Cortex of kidney (tissue), 1 donor: Measurements from ENCODE around the gene CACNG5.

Source experiments
- DNase-seq: peaks from one replicate; lab custom pipeline; 2025; lab: John Stamatoyannopoulos, UW

The CACNG5 gene

DNA sequence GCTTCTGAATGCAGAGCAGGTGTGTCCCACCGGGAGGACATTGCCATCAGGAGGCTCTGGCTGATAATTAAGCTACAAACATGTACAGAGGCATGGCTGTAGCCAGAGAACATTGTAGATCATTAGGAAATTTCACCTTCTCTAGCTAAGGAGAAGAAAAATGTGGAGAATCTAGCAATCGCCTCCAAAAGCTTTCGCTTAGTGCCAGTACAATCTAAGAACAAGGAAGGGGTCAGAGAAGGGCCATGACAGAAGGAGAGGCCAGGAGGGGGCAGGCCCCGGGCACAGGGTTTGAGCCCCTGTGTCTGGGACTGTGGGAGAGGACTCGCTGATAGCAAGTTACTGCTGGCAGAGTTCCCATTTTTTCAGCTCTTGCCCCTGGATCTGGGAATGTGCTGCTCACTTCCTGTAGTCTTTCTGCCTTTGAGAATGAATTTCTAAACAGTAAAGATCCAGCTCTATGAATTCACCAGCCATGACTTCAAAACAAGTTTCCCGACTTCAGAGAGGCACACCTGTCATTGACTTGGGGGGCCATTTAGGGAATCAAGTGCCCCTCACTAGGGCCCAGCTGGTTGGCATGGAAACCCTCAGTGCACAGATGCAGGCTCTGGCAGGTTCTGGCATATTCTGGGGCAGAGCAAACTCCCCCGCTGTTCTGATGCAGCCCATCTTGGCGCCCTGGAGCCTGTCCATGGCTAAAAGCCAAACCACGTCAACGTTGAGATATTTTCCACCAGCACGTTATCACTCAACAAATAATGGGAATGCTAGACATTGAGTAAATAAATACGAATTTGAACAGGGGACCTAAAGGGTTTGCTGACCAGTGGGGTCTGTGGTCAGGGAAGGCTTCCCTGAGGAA lies 70.1 kb downstream of the CACNG5 start:
- DNase-seq, result no peak

- DNase-seq, result no peak
Observed at GRCh38 chr17:66906321-66907278, 71.7 kb downstream of the CACNG5 start.

GRCh38 chr17:66909804-66910373 lies 75.0 kb downstream of the CACNG5 start:
- DNase-seq, result no peak

- no peak for DNase-seq
Observed at GRCh38 chr17:66910651-66911285, 75.9 kb downstream of the CACNG5 start.

GRCh38 chr17:66915204-66915611 lies 80.3 kb downstream of the CACNG5 start:
- DNase-seq, result no peak

GRCh38 chr17:66915792-66916191 lies 80.9 kb downstream of the CACNG5 start:
- no peak for DNase-seq

DNA sequence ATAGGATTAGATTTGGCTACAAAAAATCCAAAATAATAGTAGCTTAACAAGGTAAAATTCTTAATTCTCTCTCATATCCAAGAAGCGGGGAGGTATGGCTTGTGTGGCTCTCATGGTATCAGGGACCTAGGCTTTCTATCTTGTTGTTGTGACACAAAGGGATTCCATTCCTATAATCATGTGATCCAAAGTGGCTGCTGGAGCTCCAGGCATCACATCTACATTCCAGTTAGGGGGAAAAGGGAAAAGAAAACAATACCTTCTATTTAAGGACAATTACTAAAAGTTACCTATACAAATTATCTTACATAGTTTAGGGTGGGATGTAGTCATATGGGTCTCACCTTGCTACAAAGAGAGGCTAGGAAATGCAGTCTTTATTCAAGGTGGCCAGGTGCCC lies 82.0 kb downstream of the CACNG5 start:
- no peak for DNase-seq

DNA sequence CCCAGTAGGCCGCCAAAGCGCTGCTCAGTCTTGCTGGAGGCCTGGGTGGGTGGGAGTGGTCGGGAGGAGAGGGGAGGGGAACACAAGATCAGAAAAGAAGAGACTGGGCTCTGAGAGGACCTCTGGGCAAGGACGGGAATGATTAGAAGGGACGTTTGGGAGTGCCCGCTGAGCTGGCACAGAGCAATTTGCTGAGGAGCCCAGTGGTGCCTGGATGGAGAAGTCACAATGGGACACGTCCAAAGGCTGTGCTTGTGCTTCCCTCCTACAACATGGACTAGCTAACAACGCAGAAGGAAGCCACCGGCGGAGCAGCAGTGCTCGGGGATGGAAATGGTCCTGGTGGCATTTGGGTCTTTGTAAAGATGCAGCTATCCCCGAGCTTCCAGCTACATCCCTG lies 84.0 kb downstream of the CACNG5 start:
- DNase-seq, result no peak

DNA sequence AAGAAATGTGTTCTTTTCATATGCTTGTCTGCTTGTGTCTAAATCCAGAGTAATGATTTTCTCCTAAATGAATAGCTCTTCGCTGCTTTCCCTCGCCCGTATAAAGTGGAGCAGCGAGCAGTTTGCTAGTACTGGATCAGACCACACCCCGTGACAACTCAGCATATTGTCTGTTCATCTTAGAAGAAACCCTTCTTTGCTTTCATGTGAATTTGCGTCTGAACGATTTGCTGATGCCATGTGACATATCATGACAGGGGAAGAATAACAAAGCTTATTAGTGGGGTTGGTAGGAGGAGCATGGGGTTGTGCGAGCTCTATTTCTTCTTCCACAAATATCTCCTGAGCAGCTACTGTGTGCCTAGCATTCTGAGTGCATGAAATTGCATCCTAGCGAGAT lies 85.5 kb downstream of the CACNG5 start:
- DNase-seq, result no peak

DNA sequence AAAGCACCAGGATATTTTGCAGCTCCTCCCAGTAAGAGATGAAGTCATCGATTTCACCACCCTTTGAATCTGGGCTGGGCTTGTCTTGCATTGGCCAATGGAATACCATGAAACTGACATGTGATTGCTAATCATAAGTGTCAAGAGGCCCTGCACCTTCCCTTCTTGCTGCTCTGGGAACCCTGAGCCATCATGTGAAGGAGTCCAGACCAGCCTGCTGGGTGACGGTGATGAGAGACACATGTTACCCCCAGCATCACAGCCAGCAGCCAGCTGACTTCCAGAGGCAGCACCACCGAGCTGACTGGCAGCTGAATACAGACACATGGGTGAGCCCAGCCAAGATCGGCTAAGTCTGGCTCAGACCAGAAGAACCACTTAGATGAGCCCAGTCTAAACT lies 86.0 kb downstream of the CACNG5 start:
- no peak for DNase-seq

DNA sequence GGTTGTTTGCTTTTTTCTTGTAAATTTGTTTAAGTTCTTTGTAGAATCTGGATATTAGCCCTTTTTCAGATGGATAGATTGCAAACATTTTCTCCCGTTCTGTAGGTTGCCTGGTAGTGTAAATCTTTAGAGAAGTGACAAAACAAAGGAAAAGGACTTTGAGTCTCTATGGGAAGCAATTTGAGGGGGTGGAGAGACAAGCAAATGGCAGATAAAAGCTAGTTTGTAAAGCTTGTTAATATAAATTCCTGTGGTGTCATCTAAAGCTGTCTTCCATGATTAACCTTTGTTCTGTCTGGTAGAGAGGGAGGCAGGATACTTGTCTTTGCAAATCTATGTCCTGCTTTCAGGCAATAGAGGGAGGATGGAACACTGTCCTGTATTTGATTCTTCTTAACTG lies 89.0 kb downstream of the CACNG5 start:
- no peak for DNase-seq

GRCh38 chr17:66925811-66926500 lies 91.0 kb downstream of the CACNG5 start:
- DNase-seq, result no peak

GRCh38 chr17:66928949-66929348 lies 94.0 kb downstream of the CACNG5 start:
- DNase-seq, result no peak

DNA sequence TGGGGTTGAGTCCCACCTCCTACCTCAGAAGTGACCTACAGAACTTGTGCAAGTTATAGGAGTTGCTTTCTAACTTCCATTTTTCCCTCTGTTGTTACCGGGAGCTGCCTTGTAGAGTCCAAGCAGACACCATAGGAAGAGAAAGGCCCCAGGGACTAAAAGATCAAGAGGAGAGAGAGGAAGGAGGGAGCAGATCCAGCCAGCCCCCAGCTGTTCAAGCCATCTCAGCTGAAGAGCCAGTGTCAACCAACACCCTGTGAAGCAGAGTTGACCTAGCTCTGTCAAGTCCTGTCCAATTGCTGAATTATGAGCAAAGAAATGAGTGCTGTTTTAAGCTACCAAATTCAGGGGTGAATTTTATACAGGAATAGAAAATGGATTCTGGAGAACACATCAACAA lies 94.7 kb downstream of the CACNG5 start:
- DNase-seq, result no peak

DNA sequence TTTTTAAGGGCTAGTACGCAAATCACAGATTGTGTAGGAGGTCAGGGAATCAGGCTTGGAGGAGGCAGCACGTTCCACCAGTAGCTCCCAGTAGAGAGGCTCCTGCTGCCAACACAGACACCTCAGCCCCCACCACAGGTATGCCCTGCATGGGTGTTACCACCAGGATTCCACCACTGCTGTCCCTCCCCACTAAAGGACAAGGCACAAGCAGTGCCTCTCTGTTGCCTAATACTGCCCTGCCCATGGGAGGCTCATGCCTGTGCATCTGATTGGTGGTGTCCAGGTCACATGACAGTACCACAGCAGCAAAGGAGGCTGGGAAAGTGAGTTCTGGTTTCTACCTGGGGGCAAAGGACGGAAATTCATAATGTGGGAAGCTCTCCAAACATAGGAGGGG lies 96.0 kb downstream of the CACNG5 start:
- no peak for DNase-seq

- no peak for DNase-seq
Observed at GRCh38 chr17:66932311-66932710, 97.4 kb downstream of the CACNG5 start.

DNA sequence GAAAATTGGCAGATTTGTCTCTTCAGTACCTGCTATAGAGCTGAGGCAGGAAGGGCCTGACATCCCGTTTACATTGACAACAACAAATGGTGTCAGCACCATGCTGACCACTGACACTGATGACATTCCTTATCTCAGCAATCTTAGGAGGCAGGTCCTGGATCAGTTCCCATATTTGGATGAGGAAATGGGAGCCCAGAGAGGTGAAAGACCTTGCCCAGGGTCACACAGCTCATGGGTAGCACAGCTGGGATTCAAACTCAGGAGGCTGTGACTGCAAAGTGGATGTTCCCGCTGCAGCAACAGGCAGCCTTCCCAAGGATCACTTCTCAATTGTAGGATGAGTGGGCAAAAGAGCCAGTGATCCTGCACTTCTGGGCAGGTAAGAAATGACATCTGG lies 99.1 kb downstream of the CACNG5 start:
- no peak for DNase-seq
